Stimulated activated CD4-positive, alpha-beta T cell treated with anti-CD3 and anti-CD28 coated beads, TNF-alpha, amount 100 ng/mL, for 1 hour (primary cell): Measurements from ENCODE around the gene MCM5.
"Not testable (repeated sequence)": the region's sequence is repeated elsewhere in the genome, so short reads cannot be mapped to it uniquely, and the experiment has no call there.

Source experiments
- DNase-seq, 3 donors: peaks; one replicate each; pipeline ENCODE4 v3.0.0-alpha.2; 2020; ENCODE audit warnings: low read depth in 3 of 3, low spot score in 1 of 3

MCM5 gene

GRCh38 chr22:35399678-35400500 lies at the start of gene MCM5:
Gene MCM5, plus strand, starts transcription at chr22:35400140. Its CDS starts 299 bp downstream, at chr22:35400439.
- peak; percentile 90 to 92 (median 92) for DNase-seq

- peak; percentile 69 to 76 (median 76) for DNase-seq
These were observed 49.1 kb upstream of the MCM5 start for GRCh38 chr22:35350539-35351503.

GRCh38 chr22:35352214-35353111 lies 47.5 kb upstream of the MCM5 start:
- no peak for DNase-seq

- DNase-seq = no peak
These were observed 46.6 kb upstream of the MCM5 start for GRCh38 chr22:35353318-35353717.

GRCh38 chr22:35354068-35354467 lies 45.9 kb upstream of the MCM5 start:
- no peak for DNase-seq

- DNase-seq = no peak
These were observed 41.9 kb upstream of the MCM5 start for GRCh38 chr22:35357883-35358621.

- no peak for DNase-seq
These were observed 40.4 kb upstream of the MCM5 start for GRCh38 chr22:35359380-35360065.

- DNase-seq = no peak
These were observed 38.9 kb upstream of the MCM5 start for GRCh38 chr22:35361001-35361558.

- no peak for DNase-seq
These were observed 36.3 kb upstream of the MCM5 start for GRCh38 chr22:35363566-35364086.

- not testable (repeated sequence) for DNase-seq
These were observed 35.7 kb upstream of the MCM5 start for GRCh38 chr22:35364230-35364629.

- DNase-seq = no peak
These were observed 32.5 kb upstream of the MCM5 start for GRCh38 chr22:35367331-35367886.

- no peak for DNase-seq
These were observed 31.6 kb upstream of the MCM5 start for GRCh38 chr22:35368386-35368785.

GRCh38 chr22:35369996-35370395 lies 29.9 kb upstream of the MCM5 start:
- no peak for DNase-seq

GRCh38 chr22:35373781-35374180 lies 26.2 kb upstream of the MCM5 start:
- DNase-seq = no peak

- DNase-seq = no peak
These were observed 24.9 kb upstream of the MCM5 start for GRCh38 chr22:35375031-35375430.

- no peak for DNase-seq
These were observed 24.4 kb upstream of the MCM5 start for GRCh38 chr22:35375526-35375925.

GRCh38 chr22:35376728-35377472 lies 23.0 kb upstream of the MCM5 start:
- peak in 1 of 3 donors; percentile 16 for DNase-seq

- DNase-seq = no peak
These were observed 22.2 kb upstream of the MCM5 start for GRCh38 chr22:35377735-35378134.
